Measurements from ENCODE around the gene LOXL4.
"Not testable (repeated sequence)": the region's sequence is repeated elsewhere in the genome, so short reads cannot be mapped to it uniquely, and the experiment has no call there.

Gene LOXL4

DNA sequence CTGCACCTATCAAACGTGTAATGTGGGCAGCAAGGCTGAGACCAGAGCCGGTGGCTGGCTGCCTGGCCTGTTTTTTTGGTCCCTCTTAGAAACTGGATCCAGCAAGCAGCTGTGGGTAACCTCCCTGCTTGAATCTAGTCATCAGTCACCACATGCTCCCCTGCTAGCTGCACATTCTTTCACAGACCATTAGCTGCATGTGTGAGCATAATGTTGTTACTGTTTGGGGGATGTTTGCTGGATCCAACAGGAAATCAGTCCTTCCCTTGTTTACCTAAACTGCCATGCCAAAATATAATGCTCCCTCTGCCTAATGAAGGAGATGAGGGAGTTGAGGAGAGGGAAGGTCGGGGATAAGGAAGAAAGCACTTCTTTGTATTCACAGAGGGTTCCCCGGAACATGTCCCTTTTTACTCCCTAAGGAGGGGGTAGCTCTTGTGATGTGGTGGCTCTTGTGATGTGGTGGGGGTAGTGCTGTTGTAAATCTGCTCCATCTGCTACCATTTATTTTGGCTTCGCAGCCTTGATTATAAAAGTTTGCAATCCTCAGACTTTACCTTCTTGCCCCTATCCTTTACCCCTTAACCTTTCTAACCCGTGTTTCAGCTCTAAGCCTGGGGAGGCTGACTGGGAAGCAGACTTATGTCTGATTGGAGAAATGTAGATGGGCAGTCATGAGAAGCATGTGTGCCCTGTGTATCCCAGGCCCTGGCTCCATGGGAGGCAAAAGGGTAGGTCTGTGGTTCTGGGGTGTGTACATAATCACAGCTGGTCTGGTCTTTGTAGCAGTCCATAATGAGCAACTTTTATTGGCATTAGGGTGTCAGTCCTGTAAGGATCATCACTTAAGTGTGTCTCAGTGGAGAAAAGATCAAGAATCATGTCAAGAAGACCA, 20.8 kb downstream of the LOXL4 start:
- no peak for DNase-seq (ENCODE audit: low read depth in 3 of 3, low spot score in 1 of 3)

DNA sequence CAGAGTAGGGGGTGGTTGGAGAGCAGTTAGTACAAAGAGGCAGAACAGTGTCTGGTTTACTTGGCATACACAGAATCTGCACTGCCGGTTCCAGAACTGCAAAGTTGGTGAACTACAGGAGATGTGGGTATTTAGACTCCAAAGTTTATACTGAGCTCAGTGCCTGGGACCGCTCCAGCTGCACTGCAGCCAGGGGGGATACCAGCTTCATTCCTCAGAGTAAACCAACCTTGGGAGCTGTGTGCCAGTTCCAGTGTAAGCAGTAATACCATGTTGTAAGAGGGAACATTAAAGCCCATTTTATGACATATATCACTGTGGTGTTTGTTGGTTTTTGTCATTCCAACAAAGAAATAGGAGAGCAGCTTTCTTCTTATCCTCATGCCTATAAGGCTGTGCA, 23.4 kb downstream of the LOXL4 start:
- DNase-seq (ENCODE audit: low read depth in 3 of 3, low spot score in 1 of 3): no peak

DNA sequence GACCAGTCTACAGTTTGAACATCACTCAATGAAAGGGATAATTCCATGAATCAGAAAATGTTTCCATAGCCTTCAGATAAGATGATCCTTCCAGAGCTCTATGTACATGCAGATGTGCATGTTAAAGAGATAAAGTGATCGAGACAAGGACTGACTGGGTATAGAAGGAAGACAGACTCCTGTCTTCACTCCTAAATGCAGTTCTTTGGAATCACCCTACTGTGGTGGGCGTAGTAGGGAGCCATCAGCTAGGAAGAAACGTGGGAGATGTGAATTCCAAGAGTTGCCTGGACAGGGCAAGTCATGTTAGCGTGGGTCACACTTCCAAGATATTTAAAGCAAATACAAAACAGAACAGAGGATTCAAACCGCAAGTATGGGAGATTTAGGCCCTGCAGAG, 23.9 kb downstream of the LOXL4 start:
- DNase-seq (ENCODE audit: low read depth in 3 of 3, low spot score in 1 of 3): no peak

DNA sequence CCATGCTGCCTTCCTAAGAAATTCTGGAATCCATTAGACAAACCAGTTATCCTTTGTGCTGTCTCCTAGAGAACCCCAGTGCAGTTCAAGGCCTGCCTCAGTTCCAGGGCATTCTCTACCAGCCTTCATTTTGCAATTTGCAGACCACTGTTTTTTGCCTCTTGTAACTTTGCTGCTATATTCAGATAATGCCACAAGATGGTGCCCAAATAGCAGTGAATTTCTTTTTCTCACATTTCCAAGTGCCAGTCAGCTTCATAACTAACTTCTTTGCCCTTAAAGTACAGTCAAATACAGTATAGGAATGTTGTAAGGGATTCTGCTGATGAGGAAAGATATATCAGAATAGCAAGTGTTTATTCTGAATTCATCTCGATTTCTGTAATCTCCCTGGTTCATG, 25.2 kb downstream of the LOXL4 start:
- DNase-seq (ENCODE audit: low read depth in 3 of 3, low spot score in 1 of 3): no peak

DNA sequence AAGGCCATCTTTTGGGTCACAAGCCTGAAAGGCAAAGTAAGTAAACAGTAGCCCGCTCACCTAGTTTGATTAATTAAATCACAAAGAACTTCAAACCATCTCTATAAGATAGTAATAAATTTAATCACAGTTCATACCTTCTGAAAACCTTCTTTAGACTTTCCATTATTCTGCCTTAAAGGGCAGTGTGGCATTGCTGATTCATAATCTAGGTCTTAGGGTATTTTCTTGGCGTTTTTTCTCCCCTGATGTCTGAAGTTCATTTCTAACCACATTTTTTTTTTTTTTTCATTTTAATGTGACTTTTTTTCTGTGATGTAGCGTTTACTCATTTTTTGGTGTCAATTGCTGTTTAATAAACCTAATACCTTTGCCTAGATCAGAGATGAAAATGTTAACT, 27.5 kb downstream of the LOXL4 start:
- no peak for DNase-seq (ENCODE audit: low read depth in 3 of 3, low spot score in 1 of 3)

- no peak for DNase-seq (ENCODE audit: low read depth in 3 of 3, low spot score in 1 of 3)
These were observed 29.6 kb downstream of the LOXL4 start for GRCh38 chr10:98238391-98238790.

DNA sequence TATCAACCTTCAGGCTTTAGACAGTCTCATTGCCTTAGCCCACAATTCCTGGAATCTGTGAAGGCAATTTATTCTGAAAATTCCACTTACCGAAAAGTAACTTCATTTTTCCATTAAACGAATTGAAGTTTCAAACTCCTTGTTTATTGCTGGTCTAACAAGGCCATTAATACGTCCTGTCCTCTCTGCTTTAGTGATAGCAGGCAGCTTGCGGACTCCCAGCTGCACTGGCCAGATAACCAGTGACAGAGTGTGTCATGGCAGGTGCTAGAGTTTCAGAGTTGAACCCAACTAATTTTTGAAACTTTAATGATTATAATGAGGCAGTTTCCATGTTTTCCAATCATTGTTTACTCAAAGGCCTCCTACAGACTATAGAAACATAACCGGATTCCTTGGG, 31.1 kb downstream of the LOXL4 start:
- no peak for DNase-seq (ENCODE audit: low read depth in 3 of 3, low spot score in 1 of 3)

GRCh38 chr10:98235846-98236245, 32.1 kb downstream of the LOXL4 start:
- DNase-seq (ENCODE audit: low read depth in 3 of 3, low spot score in 1 of 3): no peak

GRCh38 chr10:98231417-98231816, 36.6 kb downstream of the LOXL4 start:
- DNase-seq (ENCODE audit: low read depth in 3 of 3, low spot score in 1 of 3): no peak

- DNase-seq (ENCODE audit: low read depth in 3 of 3, low spot score in 1 of 3): not testable (repeated sequence)
These were observed 39.7 kb downstream of the LOXL4 start for GRCh38 chr10:98228266-98228665.

GRCh38 chr10:98227713-98228112, 40.3 kb downstream of the LOXL4 start:
- DNase-seq (ENCODE audit: low read depth in 3 of 3, low spot score in 1 of 3): not testable (repeated sequence)

DNA sequence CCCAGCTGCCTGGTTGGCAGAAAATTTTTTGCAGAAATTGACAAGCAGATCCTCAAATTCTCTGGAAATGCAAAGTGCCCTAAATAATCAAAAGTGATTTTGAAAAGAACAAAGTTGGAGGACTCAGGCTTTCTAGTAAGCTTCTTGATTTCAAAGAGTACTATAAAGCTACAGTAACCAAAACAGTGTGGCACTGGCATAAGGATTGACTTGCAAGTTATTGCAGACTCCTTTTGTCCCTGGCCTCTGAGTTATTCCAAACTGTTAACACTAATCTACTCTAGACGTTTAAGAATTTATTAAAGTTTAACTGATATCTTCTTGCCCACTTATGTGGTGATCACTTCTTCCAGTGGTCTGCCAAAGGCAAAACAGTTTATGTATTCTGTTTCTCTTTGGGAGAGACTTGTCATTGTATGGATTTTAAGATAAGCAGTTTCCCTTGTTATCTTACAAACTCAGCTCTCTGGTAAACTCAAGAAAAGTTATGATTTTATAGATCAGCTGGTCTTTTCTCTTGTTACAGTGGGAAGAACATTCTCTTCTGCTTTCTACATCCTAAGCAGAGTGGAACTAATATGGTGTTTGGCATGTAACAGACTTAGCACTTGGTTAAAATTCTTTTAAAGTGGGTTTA, 41.4 kb downstream of the LOXL4 start:
- no peak for DNase-seq (ENCODE audit: low read depth in 3 of 3, low spot score in 1 of 3)

- no peak for DNase-seq (ENCODE audit: low read depth in 3 of 3, low spot score in 1 of 3)
These were observed 43.0 kb downstream of the LOXL4 start for GRCh38 chr10:98224996-98225395.

DNA sequence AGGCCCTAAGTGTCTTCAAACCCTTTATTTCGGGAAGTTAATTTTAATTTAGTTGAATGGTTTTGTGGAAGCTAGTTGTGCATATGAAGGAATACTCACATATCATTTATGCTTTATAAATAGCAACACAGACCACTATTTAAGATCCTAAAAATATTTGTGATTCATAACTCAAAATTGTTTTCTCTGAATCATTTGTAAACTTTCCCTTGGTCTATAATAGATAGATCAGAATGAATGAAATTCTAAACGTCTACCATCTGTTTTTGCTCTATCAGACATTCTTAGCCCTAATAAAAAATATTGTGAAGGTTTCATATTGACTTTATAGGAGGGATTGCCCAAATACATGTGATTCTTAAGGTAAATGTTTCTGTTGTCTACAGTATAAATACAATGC, 43.5 kb downstream of the LOXL4 start:
- DNase-seq (ENCODE audit: low read depth in 3 of 3, low spot score in 1 of 3): no peak

- DNase-seq (ENCODE audit: low read depth in 3 of 3, low spot score in 1 of 3): no peak
These were observed 44.1 kb downstream of the LOXL4 start for GRCh38 chr10:98223874-98224273.

- no peak for DNase-seq (ENCODE audit: low read depth in 3 of 3, low spot score in 1 of 3)
These were observed 50.2 kb downstream of the LOXL4 start for GRCh38 chr10:98217801-98218200.

DNA sequence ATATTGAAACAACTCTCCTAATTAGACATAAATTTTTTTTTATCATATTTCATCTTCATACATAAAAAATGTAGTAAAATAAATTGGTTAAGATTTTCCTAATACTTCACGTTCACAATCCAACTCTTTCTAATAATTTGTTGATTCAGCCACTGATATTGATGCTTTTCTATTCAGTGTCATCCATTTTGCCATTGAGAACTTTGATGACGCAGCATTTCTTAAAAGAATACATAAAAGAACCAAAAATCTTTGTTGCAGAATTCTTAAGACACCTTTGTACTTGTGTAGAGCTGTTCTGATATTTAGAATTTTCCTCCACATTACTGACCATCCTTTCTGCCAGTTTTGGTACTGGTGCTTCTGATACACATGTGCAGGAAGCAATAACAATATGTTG, 52.6 kb downstream of the LOXL4 start:
- DNase-seq (ENCODE audit: low read depth in 3 of 3, low spot score in 1 of 3): no peak

GRCh38 chr10:98213740-98214139, 54.3 kb downstream of the LOXL4 start:
- DNase-seq (ENCODE audit: low read depth in 3 of 3, low spot score in 1 of 3): no peak

- no peak for DNase-seq (ENCODE audit: low read depth in 3 of 3, low spot score in 1 of 3)
These were observed 55.8 kb downstream of the LOXL4 start for GRCh38 chr10:98212196-98212595.

- DNase-seq (ENCODE audit: low read depth in 3 of 3, low spot score in 1 of 3): no peak
These were observed 58.6 kb downstream of the LOXL4 start for GRCh38 chr10:98209441-98209840.

DNA sequence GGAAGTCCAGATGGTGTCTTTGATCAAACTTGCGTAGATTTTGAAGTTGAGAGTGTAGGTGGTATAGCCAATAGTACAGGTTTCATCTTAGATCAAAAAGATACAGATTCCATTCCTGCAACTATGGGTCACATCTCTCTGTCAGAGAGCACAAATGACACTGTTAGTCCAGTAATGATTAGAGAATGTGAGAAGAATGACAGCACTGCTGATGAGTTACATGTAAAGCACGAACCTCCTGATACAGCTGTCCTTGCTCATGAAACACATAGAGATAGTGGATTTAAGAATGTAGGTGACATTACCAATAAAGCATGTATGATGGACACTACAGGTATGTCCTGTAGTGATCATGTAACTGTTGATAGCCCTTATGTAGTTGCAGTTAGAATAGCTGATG, 59.1 kb downstream of the LOXL4 start:
- DNase-seq (ENCODE audit: low read depth in 3 of 3, low spot score in 1 of 3): no peak

GRCh38 chr10:98205351-98205750, 62.6 kb downstream of the LOXL4 start:
- DNase-seq (ENCODE audit: low read depth in 3 of 3, low spot score in 1 of 3): no peak

DNA sequence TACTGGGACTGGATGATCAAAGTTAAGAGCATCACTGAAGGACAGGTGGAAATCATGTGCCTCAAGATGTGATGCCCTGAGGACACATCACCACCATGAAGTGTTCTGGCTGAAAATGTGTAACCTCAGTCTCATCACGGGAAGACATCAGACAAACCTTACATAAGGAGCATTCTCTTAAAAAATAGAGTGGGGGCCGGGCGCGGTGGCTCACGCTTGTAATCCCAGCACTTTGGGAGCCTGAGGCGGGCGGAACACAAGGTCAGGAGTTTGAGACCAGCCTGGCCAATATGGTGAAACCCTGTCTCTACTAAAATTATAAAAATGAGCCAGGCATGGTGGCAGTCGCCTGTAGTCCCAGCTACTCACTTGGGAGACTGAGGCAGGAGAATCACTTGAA, 65.6 kb downstream of the LOXL4 start:
- DNase-seq (ENCODE audit: low read depth in 3 of 3, low spot score in 1 of 3): no peak
